ENCODE data around the gene ENOX2.
"Not testable (repeated sequence)": the region's sequence is repeated elsewhere in the genome, so short reads cannot be mapped to it uniquely, and the experiment has no call there.

The ENOX2 gene

GRCh38 chrX:130756233-130756632, 146.8 kb downstream of the ENOX2 start:
- no peak for DNase-seq (ENCODE audit: low read depth)

- no peak for DNase-seq (ENCODE audit: low read depth)
Measured at GRCh38 chrX:130754353-130754752, 148.7 kb downstream of the ENOX2 start.

GRCh38 chrX:130746709-130747342, 156.2 kb downstream of the ENOX2 start:
- no peak for DNase-seq (ENCODE audit: low read depth)

- no peak for DNase-seq (ENCODE audit: low read depth)
Measured at GRCh38 chrX:130746077-130746476, 156.9 kb downstream of the ENOX2 start.

- no peak for DNase-seq (ENCODE audit: low read depth)
Measured at GRCh38 chrX:130741584-130741983, 161.4 kb downstream of the ENOX2 start.

GRCh38 chrX:130741151-130741550, 161.9 kb downstream of the ENOX2 start:
- DNase-seq (ENCODE audit: low read depth): no peak

GRCh38 chrX:130738638-130739195, 164.3 kb downstream of the ENOX2 start:
- no peak for DNase-seq (ENCODE audit: low read depth)

GRCh38 chrX:130734713-130735112, 168.3 kb downstream of the ENOX2 start:
- no peak for DNase-seq (ENCODE audit: low read depth)

- no peak for DNase-seq (ENCODE audit: low read depth)
Measured at GRCh38 chrX:130728208-130728607, 174.8 kb downstream of the ENOX2 start.

- DNase-seq (ENCODE audit: low read depth): no peak
Measured at GRCh38 chrX:130726661-130727060, 176.3 kb downstream of the ENOX2 start.

- DNase-seq (ENCODE audit: low read depth): no peak
Measured at GRCh38 chrX:130725519-130725918, 177.5 kb downstream of the ENOX2 start.

- DNase-seq (ENCODE audit: low read depth): no peak
Measured at GRCh38 chrX:130719413-130719812, 183.6 kb downstream of the ENOX2 start.

- no peak for DNase-seq (ENCODE audit: low read depth)
Measured at GRCh38 chrX:130718137-130718536, 184.9 kb downstream of the ENOX2 start.

- no peak for DNase-seq (ENCODE audit: low read depth)
Measured at GRCh38 chrX:130716781-130717413, 186.1 kb downstream of the ENOX2 start.

- no peak for DNase-seq (ENCODE audit: low read depth)
Measured at GRCh38 chrX:130716346-130716745, 186.7 kb downstream of the ENOX2 start.

GRCh38 chrX:130715299-130715698, 187.7 kb downstream of the ENOX2 start:
- no peak for DNase-seq (ENCODE audit: low read depth)

GRCh38 chrX:130714665-130715064, 188.3 kb downstream of the ENOX2 start:
- no peak for DNase-seq (ENCODE audit: low read depth)

GRCh38 chrX:130714135-130714534, 188.9 kb downstream of the ENOX2 start:
- no peak for DNase-seq (ENCODE audit: low read depth)

- DNase-seq (ENCODE audit: low read depth): not testable (repeated sequence)
Measured at GRCh38 chrX:130709178-130709577, 193.8 kb downstream of the ENOX2 start.

GRCh38 chrX:130705591-130705990, 197.4 kb downstream of the ENOX2 start:
- no peak for DNase-seq (ENCODE audit: low read depth)

- DNase-seq (ENCODE audit: low read depth): no peak
Measured at GRCh38 chrX:130704053-130705038, 198.7 kb downstream of the ENOX2 start.

All from stimulated activated CD8-positive, alpha-beta memory T cell treated with anti-CD3 and anti-CD28 coated beads, Interleukin-4, amount 100 ng/mL, for 24 hours (primary cell).